ENCODE data around the gene UTP11.
A peak's percentile ranks its signal among the peaks of the same experiment; 100 is the strongest.

The UTP11 gene

DNA sequence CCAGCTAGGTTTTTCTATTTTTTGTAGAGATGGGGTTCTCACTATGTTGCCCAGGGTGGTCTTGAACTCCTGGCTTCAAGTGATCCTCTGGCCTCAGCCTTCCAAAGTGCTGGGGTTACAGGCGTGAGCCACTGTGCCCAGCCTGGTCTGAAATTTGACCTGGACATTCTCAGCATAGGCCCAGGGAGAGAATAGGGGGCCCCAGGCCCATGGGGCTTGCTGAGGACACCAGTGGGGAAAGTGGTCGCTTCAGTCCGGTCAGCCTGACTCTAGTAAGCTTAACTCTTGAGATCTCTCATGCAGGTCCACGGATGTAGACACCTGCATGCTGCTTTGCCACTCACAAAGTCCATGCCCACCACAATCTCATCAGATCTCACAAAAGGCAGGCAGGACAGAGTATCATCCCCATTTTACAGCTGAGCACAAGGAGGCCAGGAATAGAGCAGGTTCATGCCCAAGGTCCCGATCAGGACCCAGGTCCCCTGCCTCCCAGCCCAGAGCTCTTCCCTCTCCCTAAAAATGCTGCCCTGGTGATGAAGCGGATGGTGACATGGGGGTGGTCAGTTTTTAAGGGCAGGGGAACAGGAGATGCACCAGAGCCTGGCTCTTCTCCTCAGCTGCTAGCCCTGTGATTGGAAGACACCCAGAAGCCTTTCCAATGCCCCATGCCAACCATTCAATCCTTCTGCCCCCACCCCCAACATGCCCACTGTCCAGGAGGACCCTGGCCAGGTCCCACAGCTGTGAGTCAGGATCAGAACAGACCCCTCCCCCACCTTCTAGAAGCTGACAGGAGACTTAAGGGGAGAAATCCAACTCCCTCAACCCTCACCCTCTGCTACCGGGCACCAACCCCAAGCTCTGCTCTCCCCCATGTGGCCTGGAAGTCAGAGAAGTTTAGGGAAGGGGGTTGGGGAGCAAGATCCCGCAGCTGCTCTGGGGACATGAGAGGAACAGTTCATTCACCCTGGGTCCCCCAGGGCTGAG lies 9.0 kb upstream of the UTP11 start:
- DNase-seq (ENCODE audit: low read depth), result peak; percentile 40

DNA sequence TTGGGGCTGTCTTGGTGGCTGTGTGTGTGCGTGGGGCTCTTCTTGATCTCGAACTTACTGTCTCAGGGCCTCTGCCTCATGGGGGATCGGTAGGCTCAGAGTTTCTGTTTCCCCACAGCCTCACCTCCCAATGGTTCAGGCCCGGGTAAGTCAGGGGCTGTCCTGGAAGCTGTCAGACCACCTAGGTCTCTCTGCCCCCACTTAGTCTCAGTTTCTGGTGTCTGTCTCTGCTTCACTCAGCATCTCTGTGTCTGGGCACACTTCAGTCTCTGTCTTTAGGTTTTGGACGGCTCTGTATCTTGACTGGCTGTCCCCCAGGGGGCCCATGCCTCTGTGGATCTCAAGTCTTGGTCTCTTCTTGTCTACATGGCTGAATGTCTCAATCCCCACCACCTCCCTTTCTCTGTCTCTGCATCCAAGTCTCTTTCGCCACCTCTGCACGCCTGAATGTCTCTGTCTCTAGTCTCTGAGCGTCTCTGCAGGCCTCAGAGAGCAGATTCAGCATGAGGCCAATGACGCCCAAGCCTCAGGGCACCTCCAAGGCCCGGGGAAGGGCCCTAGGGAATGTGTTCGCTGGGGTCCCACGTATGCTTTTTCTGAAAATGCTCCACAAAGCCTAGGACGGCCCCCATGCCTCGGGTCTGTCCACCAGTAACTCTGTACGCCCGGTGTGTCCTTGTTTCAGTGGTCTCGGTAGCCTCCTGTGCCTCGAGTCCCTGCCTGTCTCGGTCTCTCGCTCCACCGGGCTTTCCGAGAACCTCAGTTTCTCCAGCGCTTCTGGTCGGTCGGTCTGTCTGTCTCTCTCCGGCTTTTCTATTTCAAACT lies 8.0 kb upstream of the UTP11 start:
- no peak for DNase-seq (ENCODE audit: low read depth)

DNA sequence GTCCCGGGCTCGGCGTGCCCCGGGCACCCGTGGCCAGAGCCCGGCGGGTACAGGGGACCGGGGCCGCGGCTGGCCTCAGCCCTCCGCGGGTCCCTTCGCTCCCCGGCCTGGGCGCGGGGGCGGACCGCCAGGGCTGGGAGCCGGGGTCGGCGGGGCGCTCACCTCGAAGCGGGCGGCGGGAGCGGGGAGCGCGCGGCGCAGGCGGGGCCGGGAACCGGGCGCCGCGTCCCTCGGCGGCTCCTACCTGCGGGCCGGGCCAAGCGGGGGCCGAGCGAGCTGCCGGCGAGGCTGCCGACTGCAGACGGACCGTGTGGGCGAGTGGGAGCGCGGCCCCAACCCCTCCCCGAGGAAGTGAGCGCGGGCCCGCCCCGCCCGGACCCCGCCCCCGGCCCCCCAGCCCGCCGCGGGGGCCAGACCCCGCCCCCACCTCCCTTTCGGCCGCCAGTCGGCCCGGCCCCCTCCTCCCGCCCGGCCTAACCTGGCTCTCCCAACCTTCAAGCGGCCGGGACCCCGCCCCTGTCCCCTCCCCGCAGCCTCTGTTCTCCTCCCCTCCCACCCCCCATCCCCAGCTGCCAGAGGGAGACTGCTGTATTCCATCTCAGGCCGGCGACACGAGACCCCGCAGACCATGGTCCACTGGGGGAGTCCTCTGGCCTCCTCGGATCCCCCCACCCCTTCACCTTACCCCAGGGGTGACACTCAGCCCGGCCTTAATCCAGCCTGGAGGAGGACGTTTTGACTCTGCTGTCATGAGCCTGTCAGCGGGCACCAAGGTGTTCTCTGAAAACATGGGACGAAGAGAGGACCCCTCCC lies 7.1 kb upstream of the UTP11 start, which contains the start of gene FHL3:
Gene FHL3, minus strand, starts transcription at position 320 of the 813 bp plus-strand sequence. CDS start 6,102 bp downstream, outside the sequence.
- no peak for DNase-seq (ENCODE audit: low read depth)

DNA sequence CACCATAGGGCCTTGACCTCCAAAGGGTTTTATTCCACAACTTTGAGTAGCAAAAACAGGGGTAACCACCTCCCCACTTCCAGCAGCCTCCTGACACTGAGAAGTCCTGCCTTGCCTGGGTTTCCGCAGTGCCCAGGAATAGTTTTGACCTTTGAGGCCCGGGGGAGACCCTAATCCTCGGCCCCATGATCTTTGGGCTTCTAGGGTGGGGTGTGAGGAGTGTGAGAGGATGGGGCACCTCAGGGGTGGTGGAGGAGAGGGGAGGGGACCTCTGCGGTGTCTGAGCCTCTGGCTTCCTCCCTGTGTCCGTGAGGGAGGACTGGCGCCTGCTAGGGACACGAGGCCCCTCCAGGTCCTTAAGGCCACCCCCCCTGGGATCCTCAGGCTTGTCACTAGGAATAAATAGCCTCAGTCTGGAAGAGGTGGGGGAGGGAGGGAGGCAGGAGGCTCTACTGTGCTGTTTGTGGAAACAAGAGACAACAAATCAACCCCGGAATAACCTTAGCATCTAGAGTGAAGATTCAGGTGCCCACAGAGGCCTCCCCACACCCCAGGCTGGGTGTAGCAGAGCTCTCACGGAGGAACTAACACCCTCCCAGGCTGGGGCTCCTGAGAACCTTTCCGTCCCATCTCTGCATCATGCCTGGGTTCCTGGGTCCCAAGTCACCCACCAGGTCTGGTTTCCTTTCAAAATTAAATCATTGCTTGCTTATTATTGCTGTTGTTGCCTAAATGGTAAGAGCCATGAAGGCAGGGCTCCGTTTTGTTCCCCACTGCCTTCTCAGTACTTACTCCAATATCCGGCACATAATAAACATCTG lies 6.3 kb upstream of the UTP11 start:
- DNase-seq (ENCODE audit: low read depth), result no peak

DNA sequence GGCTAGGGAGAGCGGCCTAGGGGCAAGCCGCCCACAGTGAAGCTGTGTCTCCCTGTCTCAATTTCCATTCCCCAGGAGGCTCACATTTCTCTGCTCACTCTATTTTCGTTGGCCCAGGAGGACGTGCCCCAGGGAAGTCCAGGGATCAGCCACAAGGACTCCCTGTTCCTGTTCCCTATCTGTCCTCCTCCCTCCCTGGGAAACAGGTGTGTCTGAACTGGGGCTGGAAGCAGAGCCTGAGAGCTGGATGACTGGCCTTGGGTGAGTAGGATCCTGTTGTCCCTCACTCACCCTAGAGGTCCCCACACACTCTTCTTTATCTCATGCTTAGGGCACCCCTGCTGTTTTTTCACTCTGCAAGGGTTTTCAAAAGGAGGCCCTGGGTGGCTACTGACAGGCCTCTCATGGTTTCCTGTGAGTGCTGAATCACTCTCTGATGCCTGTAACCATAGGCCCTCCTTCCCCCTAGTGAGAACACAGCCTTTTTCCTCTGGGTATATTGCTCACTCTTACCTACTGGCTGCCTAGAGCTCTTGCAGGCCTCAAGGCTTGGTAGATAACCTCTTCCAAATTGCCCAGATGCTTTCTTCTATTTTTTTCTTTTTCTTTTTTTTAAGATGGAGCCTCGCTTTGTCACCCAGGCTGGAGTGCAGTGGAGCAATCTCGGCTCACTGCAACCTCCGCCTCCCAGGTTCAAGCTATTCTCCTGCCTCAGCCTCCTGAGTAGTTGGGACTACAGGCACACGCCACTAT lies 3.3 kb upstream of the UTP11 start:
- DNase-seq (ENCODE audit: low read depth), result no peak

DNA sequence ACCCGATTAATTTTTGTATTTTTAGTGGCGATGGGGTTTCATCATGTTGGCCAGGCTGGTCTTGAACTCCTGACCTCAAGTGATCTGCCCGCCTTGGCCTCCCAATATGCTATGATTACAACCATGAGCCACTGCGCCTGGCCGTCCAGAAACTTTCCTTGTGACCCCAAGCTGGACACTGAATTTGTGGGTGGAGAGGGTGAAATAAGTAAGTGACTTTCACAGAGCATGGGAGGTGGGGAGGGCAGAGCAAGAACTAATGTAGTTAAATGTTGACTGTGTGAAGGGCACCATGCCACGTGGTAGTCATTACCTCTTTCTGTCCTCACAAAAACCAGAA lies 2.7 kb upstream of the UTP11 start:
- DNase-seq (ENCODE audit: low read depth), result no peak

DNA sequence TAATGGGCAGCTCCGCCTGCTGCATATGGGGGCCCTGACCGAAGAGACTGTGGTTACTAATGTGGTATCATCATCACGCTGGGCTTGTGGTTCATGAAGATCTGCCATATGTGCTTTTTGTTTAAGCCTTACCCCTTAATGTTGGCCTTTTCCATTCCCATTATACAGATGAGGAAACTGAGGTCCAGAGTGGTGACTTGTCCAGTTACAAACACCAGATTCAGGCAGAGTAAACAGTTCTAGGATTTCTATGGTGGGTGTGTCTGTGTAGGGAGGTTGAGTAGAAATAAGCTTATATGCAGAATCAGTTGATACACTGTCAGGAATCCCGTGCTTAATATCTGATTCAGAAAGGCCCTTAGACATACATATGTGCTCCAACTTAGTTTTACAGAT lies 691 bp downstream of the UTP11 start:
- no peak for DNase-seq (ENCODE audit: low read depth)

DNA sequence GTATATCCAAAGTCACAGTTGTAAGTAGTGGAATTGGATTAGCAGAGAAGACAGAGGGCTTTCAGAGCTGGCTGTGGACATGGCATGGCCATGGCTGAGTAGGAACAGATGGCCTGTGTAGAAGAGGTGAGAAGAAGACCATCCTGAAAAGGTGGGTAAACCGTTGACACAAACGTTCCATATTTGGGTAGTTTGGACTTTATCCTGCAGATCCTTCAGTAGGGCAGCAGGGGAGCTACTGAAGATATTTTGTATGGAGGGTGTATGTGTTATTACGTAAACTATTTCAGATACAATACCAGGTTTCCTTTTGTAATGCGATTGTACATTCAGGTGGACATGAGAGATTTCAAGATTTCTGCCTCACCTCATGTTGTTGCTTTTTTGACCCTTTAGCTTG lies 1.6 kb downstream of the UTP11 start:
- no peak for DNase-seq (ENCODE audit: low read depth)

DNA sequence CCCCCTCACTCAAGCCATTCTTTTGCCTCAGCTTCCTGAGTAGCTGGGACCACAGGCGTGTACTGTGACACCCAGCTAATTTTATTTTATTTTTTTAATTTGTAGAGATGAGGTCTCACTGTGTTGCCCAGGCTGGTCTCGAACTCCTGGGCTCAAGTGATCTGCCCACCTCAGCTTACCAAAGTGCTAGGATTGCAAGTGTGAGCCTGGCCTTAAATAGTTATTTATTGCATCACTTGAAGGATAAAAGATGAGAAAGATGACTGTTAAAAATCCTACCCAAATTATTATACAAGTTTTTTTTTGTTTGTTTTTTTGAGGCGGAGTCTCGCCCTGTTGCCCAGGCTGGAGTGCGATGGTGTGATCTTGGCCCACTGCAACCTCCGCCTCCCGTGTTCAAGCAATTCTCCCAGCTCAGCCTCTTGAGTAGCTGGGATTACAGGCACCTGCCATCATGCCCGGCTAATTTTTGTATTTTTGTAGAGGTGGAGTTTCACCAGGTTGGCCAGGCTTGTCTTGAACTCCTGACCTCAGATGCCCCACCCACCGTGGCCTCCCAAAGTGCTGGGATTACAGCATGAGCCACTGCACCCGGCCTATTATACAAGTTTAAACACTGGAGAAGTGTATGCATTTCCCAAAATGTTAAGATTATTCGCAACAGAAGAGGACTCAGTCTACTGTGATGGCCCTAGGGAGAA lies 2.3 kb downstream of the UTP11 start:
- no peak for DNase-seq (ENCODE audit: low read depth)

DNA sequence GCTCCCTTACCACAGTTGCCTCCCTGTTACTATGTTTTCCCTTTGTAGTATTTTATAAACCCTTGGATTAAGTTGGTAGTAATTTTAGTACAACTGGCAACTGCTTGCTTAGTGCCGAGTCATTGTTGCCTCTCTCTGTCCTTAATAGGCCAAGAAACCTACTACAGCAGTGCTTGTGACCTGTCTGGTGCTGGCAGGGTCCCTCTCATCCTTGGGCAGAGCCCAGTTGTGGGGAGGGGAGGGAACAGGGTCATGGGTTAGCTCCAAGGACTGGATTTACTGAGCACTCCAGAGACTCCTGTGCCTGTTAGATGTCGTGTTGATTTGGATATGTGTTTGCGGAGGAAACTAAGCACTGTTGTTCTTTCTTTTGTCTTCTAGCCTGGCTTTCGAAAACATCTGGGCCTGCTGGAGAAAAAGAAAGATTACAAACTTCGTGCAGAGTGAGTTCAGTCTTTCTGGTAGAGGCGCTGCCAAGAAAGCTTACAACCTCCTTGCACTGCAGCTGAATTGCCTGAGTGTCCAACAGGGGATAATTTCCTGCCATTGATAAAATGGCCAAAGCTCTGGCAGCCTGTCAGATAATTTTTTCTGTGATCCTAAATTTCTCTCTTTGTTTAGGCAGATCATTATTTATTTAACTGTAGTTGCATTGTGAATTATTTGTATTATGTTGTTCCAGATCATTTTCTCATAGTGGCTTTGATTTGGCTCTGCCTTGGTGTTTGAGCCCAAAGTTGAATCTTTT lies 3.6 kb downstream of the UTP11 start:
- no peak for DNase-seq (ENCODE audit: low read depth)

DNA sequence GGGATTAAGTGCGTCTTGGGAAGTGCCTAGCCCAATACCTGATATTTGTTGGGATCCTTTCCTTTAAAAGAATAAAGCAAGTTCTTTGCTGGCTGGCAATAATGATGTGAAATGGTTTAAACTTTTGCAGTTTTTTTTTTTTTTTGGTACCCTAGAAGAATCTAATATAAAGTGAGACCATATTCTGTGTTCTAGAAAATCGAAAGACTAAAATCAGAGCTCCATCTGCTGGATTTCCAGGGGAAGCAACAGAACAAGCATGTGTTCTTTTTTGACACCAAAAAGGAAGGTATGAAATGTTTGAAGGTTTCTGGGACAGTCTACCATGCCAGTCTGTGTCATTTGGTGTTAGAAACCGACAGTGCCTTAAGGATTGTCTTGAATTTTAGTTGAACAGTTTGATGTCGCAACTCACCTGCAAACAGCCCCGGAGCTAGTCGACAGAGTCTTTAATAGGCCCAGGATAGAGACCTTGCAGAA lies 6.4 kb downstream of the UTP11 start:
- no peak for DNase-seq (ENCODE audit: low read depth)

DNA sequence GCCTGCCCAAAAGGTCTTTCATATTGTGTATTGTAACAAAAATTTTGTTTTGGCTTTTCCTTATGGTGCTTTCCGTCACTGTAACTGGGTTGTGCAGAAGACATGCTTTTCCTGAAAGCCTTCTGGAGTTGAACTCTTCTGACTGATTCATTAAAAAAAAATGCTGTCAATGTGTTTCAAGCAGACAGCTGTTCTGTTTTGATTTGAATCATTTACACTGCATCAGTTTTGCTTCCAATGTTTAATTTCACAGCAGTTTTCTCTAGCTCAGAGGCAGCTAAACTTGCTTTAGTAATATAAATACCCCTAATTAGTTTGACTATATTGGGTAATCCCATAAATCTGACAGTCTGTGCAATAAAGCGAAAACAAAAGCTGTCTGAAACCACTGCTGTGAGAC lies 7.9 kb downstream of the UTP11 start:
- DNase-seq (ENCODE audit: low read depth), result no peak

DNA sequence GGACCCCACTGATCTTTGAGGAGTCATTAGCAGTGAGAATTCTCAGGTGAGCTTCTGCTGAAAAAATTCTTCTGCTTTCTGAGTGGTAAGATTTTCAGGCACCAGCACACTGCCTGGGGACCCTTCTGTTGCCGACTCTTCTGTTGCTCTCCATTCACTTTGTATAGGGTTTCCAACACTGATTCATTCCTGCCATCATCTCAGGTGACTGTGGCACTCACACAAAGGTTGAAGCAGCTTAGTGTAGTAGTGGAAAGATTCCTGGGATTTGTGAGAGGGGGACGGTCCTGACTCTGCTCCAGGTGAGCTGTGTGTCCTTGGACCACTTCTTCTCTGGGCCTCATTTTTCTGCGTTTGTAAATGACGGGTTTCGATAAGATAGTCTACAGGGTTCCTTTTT lies 9.4 kb downstream of the UTP11 start:
- no peak for DNase-seq (ENCODE audit: low read depth)

DNA sequence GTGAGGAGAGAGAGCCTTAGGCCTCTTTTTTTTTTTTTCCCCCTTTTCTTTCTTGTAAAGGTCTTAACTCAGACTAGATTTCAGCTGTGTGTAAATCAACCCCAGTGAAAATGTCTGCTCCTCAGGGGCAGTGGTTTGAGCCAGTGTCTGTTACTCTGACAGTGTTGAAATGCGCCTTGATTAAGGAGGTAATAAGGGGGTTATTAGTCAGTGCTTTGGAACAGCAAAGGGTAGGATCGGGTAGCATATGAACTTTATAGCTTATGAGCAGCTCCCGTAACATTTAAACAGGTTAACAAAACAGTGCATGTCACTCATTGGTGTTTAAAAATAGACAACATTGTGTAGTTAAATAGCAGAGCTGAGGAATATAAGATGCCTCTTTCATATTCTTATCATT lies 10.3 kb downstream of the UTP11 start:
- no peak for DNase-seq (ENCODE audit: low read depth)

DNA sequence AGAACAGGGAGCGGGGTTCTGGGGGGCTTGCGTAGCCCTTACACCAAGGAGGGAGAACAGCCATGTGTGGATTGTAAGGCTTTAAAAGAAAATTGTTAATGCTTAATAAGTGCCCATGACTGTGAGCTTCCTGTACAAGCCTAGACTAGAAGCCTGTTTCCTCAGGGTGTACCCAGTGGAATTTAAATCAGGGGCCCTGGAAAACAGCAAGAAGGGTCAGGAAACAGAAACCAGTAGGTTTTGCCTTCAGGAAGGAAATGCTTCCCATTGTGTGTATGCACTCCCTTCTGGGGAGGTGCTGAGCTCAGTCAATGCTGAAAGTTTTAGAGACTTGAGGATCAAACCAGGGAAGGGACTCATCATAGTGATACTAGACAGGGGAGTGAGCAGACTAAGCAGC lies 12.7 kb downstream of the UTP11 start:
- no peak for DNase-seq (ENCODE audit: low read depth)

DNA sequence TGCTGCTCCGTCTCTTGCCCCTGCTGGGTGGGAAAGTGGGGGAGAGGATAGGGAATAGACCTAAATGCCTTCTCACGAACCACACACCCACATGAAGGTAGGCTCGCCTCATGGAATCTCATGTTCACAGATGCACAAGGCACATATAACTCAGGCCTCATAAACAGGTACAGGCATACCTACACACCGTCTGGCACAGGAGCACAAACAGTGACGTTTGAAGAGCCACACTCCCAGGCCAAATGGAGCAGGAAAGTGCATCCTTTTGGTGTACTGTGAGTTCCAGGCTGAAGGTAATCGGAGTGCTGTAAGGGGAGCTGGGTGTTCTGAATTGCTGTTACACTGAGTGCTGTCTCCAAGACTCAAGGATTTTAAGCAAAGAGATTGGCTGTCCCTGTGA lies 13.1 kb downstream of the UTP11 start:
- DNase-seq (ENCODE audit: low read depth), result no peak

DNA sequence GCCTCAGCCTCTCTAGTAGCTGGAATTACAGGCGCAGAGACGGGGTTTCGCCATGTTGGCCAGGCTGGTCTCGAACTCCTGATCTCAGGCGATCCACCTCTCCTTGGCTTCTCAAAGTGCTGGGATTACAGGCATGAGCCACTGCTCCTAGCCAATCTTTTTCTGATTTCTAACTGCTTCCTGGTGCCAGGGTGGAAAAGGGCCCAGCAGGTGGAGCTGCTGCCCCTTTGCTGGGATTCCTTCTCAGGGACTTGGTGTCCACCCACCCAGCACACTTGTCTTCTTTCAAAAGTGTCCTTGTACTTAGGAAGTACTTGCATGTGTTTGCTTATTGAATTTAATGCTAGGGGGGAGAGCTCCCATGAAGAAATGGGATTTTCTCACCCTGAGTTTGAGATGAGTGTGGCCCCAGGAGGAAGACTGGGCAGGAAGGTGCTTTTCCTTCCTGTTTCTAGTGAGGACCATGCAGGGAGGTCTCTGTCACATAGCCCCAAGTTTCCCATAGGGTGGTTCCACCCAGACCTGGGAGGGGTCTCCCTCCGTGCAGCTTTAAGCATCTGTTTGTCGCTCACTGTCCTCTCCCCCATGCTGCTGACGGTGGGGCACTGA lies 14.2 kb downstream of the UTP11 start:
- DNase-seq (ENCODE audit: low read depth), result peak; percentile 33

Data from fibroblast of gingiva (primary cell).